Karpas-422 (cell line): ENCODE results near the gene CMPK2. TPM values are rescaled to one million over a fixed set of nuclear protein-coding genes. Genes with fewer than 3 reads are reported as not detected.

Experiments used
- DNase-seq: peaks from one replicate; pipeline ENCODE4 v3.0.0-alpha.2; 2015
- H2AFZ ChIP-seq: fragments of 200-600 bp; sonication (generic); 2 replicates; pipeline ENCODE4 v1.6.1; 2014; ENCODE audit warnings: antibody characterized with exemption, low read length, mixed read lengths
- H3K27ac ChIP-seq: fragments of 200-600 bp; sonication (generic); 2 replicates; pipeline ENCODE4 v1.5.1; 2014; ENCODE audit warnings: mild to moderate bottlenecking, low read length, moderate library complexity
- H3K27me3 ChIP-seq: fragments of 200-600 bp; sonication (generic); 2 replicates; pipeline ENCODE4 v1.6.1; 2014; ENCODE audit warnings: low read length, mixed read lengths
- H3K36me3 ChIP-seq: fragments of 200-600 bp; sonication (generic); 2 replicates; pipeline ENCODE4 v1.6.1; 2014; ENCODE audit warnings: low read length, mixed read lengths; ENCODE audit not compliant: insufficient read depth
- H3K4me1 ChIP-seq: fragments of 200-600 bp; sonication (generic); 2 replicates; pipeline ENCODE4 v1.6.1; 2014; ENCODE audit warnings: mild to moderate bottlenecking, low read length, mixed read lengths
- H3K4me2 ChIP-seq: fragments of 200-600 bp; sonication (generic); 2 replicates; pipeline ENCODE4 v1.6.1; 2014; ENCODE audit warnings: low read length, low read depth, mild to moderate bottlenecking; ENCODE audit not compliant: poor library complexity, severe bottlenecking
- H3K4me3 ChIP-seq: fragments of 200-600 bp; sonication (generic); 2 replicates; pipeline ENCODE4 v1.5.1; 2014; ENCODE audit warnings: mild to moderate bottlenecking, antibody characterized with exemption, low read length, mixed read lengths
- H3K79me2 ChIP-seq: fragments of 200-600 bp; sonication (generic); 2 replicates; pipeline ENCODE4 v1.6.1; 2014; ENCODE audit warnings: mild to moderate bottlenecking, low read length, mixed read lengths
- H3K9ac ChIP-seq: fragments of 200-600 bp; sonication (generic); 2 replicates; pipeline ENCODE4 v1.6.0; 2014; ENCODE audit warnings: low read length
- H3K9me2 ChIP-seq: fragments of 200-600 bp; sonication (generic), shearing (Covaris generic); replicated peaks from 2 replicates; pipeline ENCODE4 v1.6.0; 2014; ENCODE audit warnings: mild to moderate bottlenecking, low read length, moderate library complexity; ENCODE audit not compliant: insufficient read depth
- H3K9me3 ChIP-seq: fragments of 300-700, 200-600 bp; sonication (generic); 2 replicates; pipeline ENCODE4 v1.6.1; 2014; ENCODE audit warnings: low read length, mixed read lengths
- H4K20me1 ChIP-seq: fragments of 200-600 bp; sonication (generic); 2 replicates; pipeline ENCODE4 v1.6.1; 2014; ENCODE audit warnings: mild to moderate bottlenecking, antibody characterized with exemption, low read length, low read depth; ENCODE audit not compliant: insufficient read depth
- total RNA-seq: library from RNA; depleted of rRNA; stranded (reverse); fragments of >200 nt; shearing (Covaris generic); gene quantifications from 2 replicates; pipeline ENCODE4 v1.2.3, GENCODE V29; 2014; ENCODE audit warnings: low replicate concordance; rRNA removed

CMPK2 gene
- total RNA-seq, result 18.8 and 26.6 TPM in 2 replicates

GRCh38 chr2:6865346-6866274 lies at the start of gene CMPK2:
CMPK2 (minus strand) TSS chr2:6865907; CDS start chr2:6865696, 211 bp downstream.
- no peaks in the 10 kb centered on the region for H4K20me1 ChIP-seq
- peak within 1 kb of the TSS; percentile 33 for H3K27ac ChIP-seq
- H3K9me3 ChIP-seq, result no peaks in the 10 kb centered on the region
- H3K4me3 ChIP-seq, result peak within 1 kb of the TSS; percentile 89
- peaks cover 7% of the 10 kb centered on the region; the same call in 1 of the 2 replicates for H3K79me2 ChIP-seq
- peak within 1 kb of the TSS; percentile 98 for H3K4me2 ChIP-seq
- peaks cover 22% of the 10 kb centered on the region for H3K4me1 ChIP-seq
- H3K9ac ChIP-seq, result peak within 1 kb of the TSS; percentile 80
- peak; percentile 89 for DNase-seq
- peaks cover 11% of the 10 kb centered on the region for H3K36me3 ChIP-seq
- no peaks in the 10 kb centered on the region for H3K27me3 ChIP-seq
- peak within 1 kb of the TSS; percentile 93 for H2AFZ ChIP-seq
- H3K9me2 ChIP-seq, result no peaks in the 10 kb centered on the region

- Histone ChIP-seq H4K20me1 (no peaks in the 10 kb centered on the region), H3K27ac (no peak overlapping the region), H3K9me2 (no peaks in the 10 kb centered on the region), H3K79me2 (no peaks in the 10 kb centered on the region), H3K4me3 (no peak overlapping the region), H3K27me3 (no peaks in the 10 kb centered on the region), H3K36me3 (no peaks in the 10 kb centered on the region), H3K4me2 (no peak overlapping the region), H3K9ac (no peak overlapping the region), H2AFZ (no peak overlapping the region), H3K4me1 (no peaks in the 10 kb centered on the region), H3K9me3 (no peaks in the 10 kb centered on the region)
- DNase-seq, result no peak
Measured at GRCh38 chr2:6915399-6915798, 49.7 kb upstream of the CMPK2 start.

GRCh38 chr2:6914828-6915227 lies 49.1 kb upstream of the CMPK2 start:
- Histone ChIP-seq H3K9ac (no peak overlapping the region), H3K79me2 (no peaks in the 10 kb centered on the region), H3K27me3 (no peaks in the 10 kb centered on the region), H2AFZ (no peak overlapping the region), H3K4me2 (no peak overlapping the region), H3K4me3 (no peak overlapping the region), H3K27ac (no peak overlapping the region), H3K4me1 (no peaks in the 10 kb centered on the region), H4K20me1 (no peaks in the 10 kb centered on the region), H3K9me3 (no peaks in the 10 kb centered on the region), H3K9me2 (no peaks in the 10 kb centered on the region), H3K36me3 (no peaks in the 10 kb centered on the region)
- no peak for DNase-seq

- H4K20me1 ChIP-seq, result no peaks in the 10 kb centered on the region
- no peaks in the 10 kb centered on the region for H3K27me3 ChIP-seq
- H3K4me3 ChIP-seq, result no peak overlapping the region
- H3K9me2 ChIP-seq, result no peaks in the 10 kb centered on the region
- no peaks in the 10 kb centered on the region for H3K79me2 ChIP-seq
- H3K27ac ChIP-seq, result no peak overlapping the region
- H3K4me1 ChIP-seq, result no peaks in the 10 kb centered on the region
- H2AFZ ChIP-seq, result no peak overlapping the region
- no peak for DNase-seq
- no peaks in the 10 kb centered on the region for H3K9me3 ChIP-seq
- H3K9ac ChIP-seq, result no peak overlapping the region
- H3K36me3 ChIP-seq, result no peaks in the 10 kb centered on the region
- H3K4me2 ChIP-seq, result no peak overlapping the region
Measured at GRCh38 chr2:6913415-6914157, 47.9 kb upstream of the CMPK2 start.

GRCh38 chr2:6911721-6912120 lies 46.0 kb upstream of the CMPK2 start:
- no peak overlapping the region for H3K4me3 ChIP-seq
- H3K27ac ChIP-seq, result no peak overlapping the region
- no peaks in the 10 kb centered on the region for H3K4me1 ChIP-seq
- H3K79me2 ChIP-seq, result no peaks in the 10 kb centered on the region
- H3K9ac ChIP-seq, result no peak overlapping the region
- H2AFZ ChIP-seq, result no peak overlapping the region
- H3K9me2 ChIP-seq, result no peaks in the 10 kb centered on the region
- no peak overlapping the region for H3K4me2 ChIP-seq
- no peaks in the 10 kb centered on the region for H3K36me3 ChIP-seq
- H4K20me1 ChIP-seq, result no peaks in the 10 kb centered on the region
- DNase-seq, result no peak
- no peaks in the 10 kb centered on the region for H3K27me3 ChIP-seq
- no peaks in the 10 kb centered on the region for H3K9me3 ChIP-seq

GRCh38 chr2:6909431-6910385 lies 44.0 kb upstream of the CMPK2 start:
- Histone ChIP-seq H3K9me3 (no peaks in the 10 kb centered on the region), H3K4me2 (no peak overlapping the region), H3K79me2 (no peaks in the 10 kb centered on the region), H3K4me3 (no peak overlapping the region), H4K20me1 (no peaks in the 10 kb centered on the region), H3K27me3 (no peaks in the 10 kb centered on the region), H3K27ac (no peak overlapping the region), H3K4me1 (no peaks in the 10 kb centered on the region), H2AFZ (no peak overlapping the region), H3K36me3 (no peaks in the 10 kb centered on the region), H3K9me2 (no peaks in the 10 kb centered on the region), H3K9ac (no peak overlapping the region)
- no peak for DNase-seq

GRCh38 chr2:6908291-6908690 lies 42.6 kb upstream of the CMPK2 start:
- H3K4me3 ChIP-seq, result no peak overlapping the region
- H3K36me3 ChIP-seq, result no peaks in the 10 kb centered on the region
- H2AFZ ChIP-seq, result no peak overlapping the region
- no peaks in the 10 kb centered on the region for H3K27me3 ChIP-seq
- no peak overlapping the region for H3K9ac ChIP-seq
- H3K79me2 ChIP-seq, result no peaks in the 10 kb centered on the region
- H4K20me1 ChIP-seq, result no peaks in the 10 kb centered on the region
- DNase-seq, result no peak
- H3K9me2 ChIP-seq, result no peaks in the 10 kb centered on the region
- no peak overlapping the region for H3K27ac ChIP-seq
- H3K9me3 ChIP-seq, result no peaks in the 10 kb centered on the region
- no peak overlapping the region for H3K4me2 ChIP-seq
- H3K4me1 ChIP-seq, result no peaks in the 10 kb centered on the region
